ENCODE data around the gene TTLL7.

Gene TTLL7

GRCh38 chr1:84012018-84012417 is 13.1 kb upstream of the TTLL7 start:
- no peaks in the 10 kb centered on the region for H3K36me3 ChIP-seq (ENCODE audit: insufficient read depth, low read depth, low read length)
- H3K4me3 ChIP-seq (ENCODE audit: low read length) = no peak overlapping the region
- no peak overlapping the region for H3K9ac ChIP-seq (ENCODE audit: low read depth, low read length)
- H3K9me3 ChIP-seq (ENCODE audit: insufficient read depth, low read depth, low read length) = no peaks in the 10 kb centered on the region
- no peak overlapping the region for H3K27ac ChIP-seq (ENCODE audit: low read length)
- peaks cover 10% of the 10 kb centered on the region; the same call in 1 of the 2 replicates for H3K27me3 ChIP-seq (ENCODE audit: insufficient read depth, low read length)
- H3K4me1 ChIP-seq (ENCODE audit: insufficient read depth, low read length) = no peaks in the 10 kb centered on the region

- H3K9me3 ChIP-seq (ENCODE audit: insufficient read depth, low read depth, low read length) = no peaks in the 10 kb centered on the region
- no peak overlapping the region for H3K27ac ChIP-seq (ENCODE audit: low read length)
- H3K9ac ChIP-seq (ENCODE audit: low read depth, low read length) = no peak overlapping the region
- no peaks in the 10 kb centered on the region for H3K4me1 ChIP-seq (ENCODE audit: insufficient read depth, low read length)
- H3K36me3 ChIP-seq (ENCODE audit: insufficient read depth, low read depth, low read length) = no peaks in the 10 kb centered on the region
- H3K4me3 ChIP-seq (ENCODE audit: low read length) = no peak overlapping the region
- H3K27me3 ChIP-seq (ENCODE audit: insufficient read depth, low read length) = peaks cover 10% of the 10 kb centered on the region; the same call in 1 of the 2 replicates
Observed at GRCh38 chr1:84010136-84010535, 11.2 kb upstream of the TTLL7 start.

- no peak overlapping the region for H3K9ac ChIP-seq (ENCODE audit: low read depth, low read length)
- H3K9me3 ChIP-seq (ENCODE audit: insufficient read depth, low read depth, low read length) = no peaks in the 10 kb centered on the region
- H3K27me3 ChIP-seq (ENCODE audit: insufficient read depth, low read length) = peaks cover 10% of the 10 kb centered on the region; the same call in 1 of the 2 replicates
- H3K27ac ChIP-seq (ENCODE audit: low read length) = no peak overlapping the region
- H3K4me1 ChIP-seq (ENCODE audit: insufficient read depth, low read length) = no peaks in the 10 kb centered on the region
- no peak overlapping the region for H3K4me3 ChIP-seq (ENCODE audit: low read length)
- no peaks in the 10 kb centered on the region for H3K36me3 ChIP-seq (ENCODE audit: insufficient read depth, low read depth, low read length)
Observed at GRCh38 chr1:84008631-84009030, 9.7 kb upstream of the TTLL7 start.

- no peak overlapping the region for H3K27ac ChIP-seq (ENCODE audit: low read length)
- peaks cover 23% of the 10 kb centered on the region for H3K27me3 ChIP-seq (ENCODE audit: insufficient read depth, low read length)
- H3K4me1 ChIP-seq (ENCODE audit: insufficient read depth, low read length) = no peaks in the 10 kb centered on the region
- no peak overlapping the region for H3K9ac ChIP-seq (ENCODE audit: low read depth, low read length)
- H3K36me3 ChIP-seq (ENCODE audit: insufficient read depth, low read depth, low read length) = no peaks in the 10 kb centered on the region
- no peaks in the 10 kb centered on the region for H3K9me3 ChIP-seq (ENCODE audit: insufficient read depth, low read depth, low read length)
- no peak overlapping the region for H3K4me3 ChIP-seq (ENCODE audit: low read length)
Observed at GRCh38 chr1:84006591-84006990, 7.7 kb upstream of the TTLL7 start.

- no peaks in the 10 kb centered on the region for H3K36me3 ChIP-seq (ENCODE audit: insufficient read depth, low read depth, low read length)
- H3K9ac ChIP-seq (ENCODE audit: low read depth, low read length) = no peak overlapping the region
- no peak overlapping the region for H3K4me3 ChIP-seq (ENCODE audit: low read length)
- peaks cover 63% of the 10 kb centered on the region for H3K27me3 ChIP-seq (ENCODE audit: insufficient read depth, low read length)
- H3K4me1 ChIP-seq (ENCODE audit: insufficient read depth, low read length) = peaks cover 2% of the 10 kb centered on the region; the same call in 1 of the 2 replicates
- H3K27ac ChIP-seq (ENCODE audit: low read length) = no peak overlapping the region
- no peaks in the 10 kb centered on the region for H3K9me3 ChIP-seq (ENCODE audit: insufficient read depth, low read depth, low read length)
Observed at GRCh38 chr1:84001501-84001900, 2.6 kb upstream of the TTLL7 start.

GRCh38 chr1:84000954-84001495 is 2.1 kb upstream of the TTLL7 start:
- no peak overlapping the region for H3K9ac ChIP-seq (ENCODE audit: low read depth, low read length)
- H3K27me3 ChIP-seq (ENCODE audit: insufficient read depth, low read length) = peaks cover 68% of the 10 kb centered on the region
- H3K36me3 ChIP-seq (ENCODE audit: insufficient read depth, low read depth, low read length) = no peaks in the 10 kb centered on the region
- H3K27ac ChIP-seq (ENCODE audit: low read length) = no peak overlapping the region
- peaks cover 2% of the 10 kb centered on the region; the same call in 1 of the 2 replicates for H3K4me1 ChIP-seq (ENCODE audit: insufficient read depth, low read length)
- H3K9me3 ChIP-seq (ENCODE audit: insufficient read depth, low read depth, low read length) = no peaks in the 10 kb centered on the region
- H3K4me3 ChIP-seq (ENCODE audit: low read length) = no peak overlapping the region

GRCh38 chr1:84000196-84000885 is 1.4 kb upstream of the TTLL7 start:
- H3K27me3 ChIP-seq (ENCODE audit: insufficient read depth, low read length) = peaks cover 68% of the 10 kb centered on the region
- peaks cover 2% of the 10 kb centered on the region; the same call in 1 of the 2 replicates for H3K4me1 ChIP-seq (ENCODE audit: insufficient read depth, low read length)
- H3K9ac ChIP-seq (ENCODE audit: low read depth, low read length) = no peak overlapping the region

GRCh38 chr1:83999316-83999819 is 436 bp upstream of the TTLL7 start:
- Histone ChIP-seq H3K4me3 (ENCODE audit: low read length) (peak overlapping the region; percentile 86), H3K27ac (ENCODE audit: low read length) (no peak overlapping the region), H3K9ac (ENCODE audit: low read depth, low read length) (peak overlapping the region; percentile 87), H3K27me3 (ENCODE audit: insufficient read depth, low read length) (peaks cover 68% of the 10 kb centered on the region), H3K36me3 (ENCODE audit: insufficient read depth, low read depth, low read length) (no peaks in the 10 kb centered on the region), H3K4me1 (ENCODE audit: insufficient read depth, low read length) (peaks cover 2% of the 10 kb centered on the region; the same call in 1 of the 2 replicates), H3K9me3 (ENCODE audit: insufficient read depth, low read depth, low read length) (no peaks in the 10 kb centered on the region)

More at GRCh38 chr1:84000196-84000885, 1.4 kb upstream of the TTLL7 start:
- H3K9me3 ChIP-seq (ENCODE audit: insufficient read depth, low read depth, low read length) = no peaks in the 10 kb centered on the region
- no peak overlapping the region for H3K27ac ChIP-seq (ENCODE audit: low read length)
- H3K4me3 ChIP-seq (ENCODE audit: low read length) = no peak overlapping the region
- no peaks in the 10 kb centered on the region for H3K36me3 ChIP-seq (ENCODE audit: insufficient read depth, low read depth, low read length)

GRCh38 chr1:83998205-83998497 is 781 bp downstream of the TTLL7 start:
- peaks cover 2% of the 10 kb centered on the region; the same call in 1 of the 2 replicates for H3K4me1 ChIP-seq (ENCODE audit: insufficient read depth, low read length)
- H3K9me3 ChIP-seq (ENCODE audit: insufficient read depth, low read depth, low read length) = no peaks in the 10 kb centered on the region
- H3K27me3 ChIP-seq (ENCODE audit: insufficient read depth, low read length) = peaks cover 65% of the 10 kb centered on the region
- peak overlapping the region; percentile 87; the same call in 1 of the 2 replicates for H3K9ac ChIP-seq (ENCODE audit: low read depth, low read length)
- H3K27ac ChIP-seq (ENCODE audit: low read length) = no peak overlapping the region
- H3K4me3 ChIP-seq (ENCODE audit: low read length) = peak overlapping the region; percentile 86
- no peaks in the 10 kb centered on the region for H3K36me3 ChIP-seq (ENCODE audit: insufficient read depth, low read depth, low read length)

GRCh38 chr1:83997631-83998030 is 1.3 kb downstream of the TTLL7 start:
- H3K36me3 ChIP-seq (ENCODE audit: insufficient read depth, low read depth, low read length) = no peaks in the 10 kb centered on the region
- H3K4me1 ChIP-seq (ENCODE audit: insufficient read depth, low read length) = peaks cover 2% of the 10 kb centered on the region; the same call in 1 of the 2 replicates
- H3K9ac ChIP-seq (ENCODE audit: low read depth, low read length) = no peak overlapping the region
- no peak overlapping the region for H3K27ac ChIP-seq (ENCODE audit: low read length)
- H3K27me3 ChIP-seq (ENCODE audit: insufficient read depth, low read length) = peaks cover 64% of the 10 kb centered on the region
- H3K4me3 ChIP-seq (ENCODE audit: low read length) = no peak overlapping the region; the same call in 1 of the 2 replicates
- H3K9me3 ChIP-seq (ENCODE audit: insufficient read depth, low read depth, low read length) = no peaks in the 10 kb centered on the region

- H3K9me3 ChIP-seq (ENCODE audit: insufficient read depth, low read depth, low read length) = no peaks in the 10 kb centered on the region
- H3K27ac ChIP-seq (ENCODE audit: low read length) = no peak overlapping the region
- no peak overlapping the region for H3K4me3 ChIP-seq (ENCODE audit: low read length)
- peaks cover 55% of the 10 kb centered on the region for H3K27me3 ChIP-seq (ENCODE audit: insufficient read depth, low read length)
- H3K9ac ChIP-seq (ENCODE audit: low read depth, low read length) = no peak overlapping the region
- H3K36me3 ChIP-seq (ENCODE audit: insufficient read depth, low read depth, low read length) = no peaks in the 10 kb centered on the region
- H3K4me1 ChIP-seq (ENCODE audit: insufficient read depth, low read length) = peaks cover 2% of the 10 kb centered on the region; the same call in 1 of the 2 replicates
Observed at GRCh38 chr1:83996621-83997020, 2.3 kb downstream of the TTLL7 start.

GRCh38 chr1:83996191-83996590 is 2.7 kb downstream of the TTLL7 start:
- Histone ChIP-seq H3K27me3 (ENCODE audit: insufficient read depth, low read length) (peaks cover 51% of the 10 kb centered on the region), H3K9ac (ENCODE audit: low read depth, low read length) (no peak overlapping the region), H3K36me3 (ENCODE audit: insufficient read depth, low read depth, low read length) (no peaks in the 10 kb centered on the region), H3K9me3 (ENCODE audit: insufficient read depth, low read depth, low read length) (no peaks in the 10 kb centered on the region), H3K27ac (ENCODE audit: low read length) (no peak overlapping the region), H3K4me3 (ENCODE audit: low read length) (no peak overlapping the region), H3K4me1 (ENCODE audit: insufficient read depth, low read length) (peaks cover 2% of the 10 kb centered on the region; the same call in 1 of the 2 replicates)

All from iPS-20b (cell line).